IMR-90 (cell line): ENCODE measurements around the gene SLC4A11. TPM values are rescaled to one million over a fixed set of nuclear protein-coding genes. Genes with fewer than 3 reads are reported as not detected.

ENCODE experiments used
- RAD21 ChIP-seq: IDR thresholded peaks from 2 replicates; pipeline ENCODE4 v1.6.1; 2012; ENCODE audit warnings: low read length, improper control_type of control experiment
- polyA plus RNA-seq, 3 experiments: library from polyadenylated mRNA; depleted of rRNA; stranded (reverse); fragments of >200 nt; gene quantifications; 2 replicates each; pipeline ENCODE4 v1.2.3, GENCODE V29; 2012; ENCODE audit warnings: low replicate concordance in 1 of 3
- total RNA-seq: library from RNA; depleted of rRNA; stranded (reverse); fragments of >200 nt; gene quantifications from 2 replicates; pipeline ENCODE4 v1.2.3, GENCODE V29; 2012; rRNA removed

The SLC4A11 gene
- total and polyA plus RNA-seq, 2 of the 4 experiments (the other 2 are of a cell fraction), result 0.36 to 0.79 TPM

GRCh38 chr20:3177746-3178485 is 61.1 kb downstream of the SLC4A11 start (continued):
- no peak for TF ChIP-seq RAD21

Other genes with a start within 250 kb of the SLC4A11 start
- 0.18 and 0.28 TPM in 2 replicates for gene GNRH2, start 195.6 kb downstream of the SLC4A11 start, total RNA-seq
- gene GNRH2, start 195.6 kb downstream of the SLC4A11 start, polyA plus RNA-seq (2012; rRNA removed), result 0.16 and 0.21 TPM in 2 replicates
- gene MRPS26, start 193.1 kb downstream of the SLC4A11 start, total RNA-seq, result 22.2 and 24.7 TPM in 2 replicates
- 38.6 and 49.5 TPM in 2 replicates for gene MRPS26, start 193.1 kb downstream of the SLC4A11 start, polyA plus RNA-seq (2012; rRNA removed)
- not detected in 2 replicates for gene OXT, start 167.6 kb downstream of the SLC4A11 start, total RNA-seq
- not detected in 2 replicates for gene OXT, start 167.6 kb downstream of the SLC4A11 start, polyA plus RNA-seq (2012; rRNA removed)
- gene AVP, start 154.5 kb downstream of the SLC4A11 start, total RNA-seq, result not detected in 2 replicates
- not detected in 2 replicates for gene AVP, start 154.5 kb downstream of the SLC4A11 start, polyA plus RNA-seq (2012; rRNA removed)
- gene FASTKD5, start 79.3 kb downstream of the SLC4A11 start, total RNA-seq, result 18.6 and 22.8 TPM in 2 replicates
- 10.1 and 11.0 TPM in 2 replicates for gene FASTKD5, start 79.3 kb downstream of the SLC4A11 start, polyA plus RNA-seq (2012; rRNA removed)
- 3.6 and 3.8 TPM in 2 replicates for gene UBOX5, start 79.3 kb downstream of the SLC4A11 start, total RNA-seq
- 4.8 and 4.9 TPM in 2 replicates for gene UBOX5, start 79.3 kb downstream of the SLC4A11 start, polyA plus RNA-seq (2012; rRNA removed)
- gene LZTS3, start 65.6 kb downstream of the SLC4A11 start, total RNA-seq, result 1.4 TPM in 2 replicates
- 3.2 and 3.7 TPM in 2 replicates for gene LZTS3, start 65.6 kb downstream of the SLC4A11 start, polyA plus RNA-seq (2012; rRNA removed)
- gene DDRGK1, start 34.5 kb downstream of the SLC4A11 start, total RNA-seq, result 12.2 and 20.6 TPM in 2 replicates
- 29.6 and 33.1 TPM in 2 replicates for gene DDRGK1, start 34.5 kb downstream of the SLC4A11 start, polyA plus RNA-seq (2012; rRNA removed)
- gene ITPA, start 29.7 kb downstream of the SLC4A11 start, total RNA-seq, result 28.6 and 32.4 TPM in 2 replicates
- gene ITPA, start 29.7 kb downstream of the SLC4A11 start, polyA plus RNA-seq (2012; rRNA removed), result 49.0 and 52.6 TPM in 2 replicates
- gene DNAAF9, start 168.5 kb upstream of the SLC4A11 start, total RNA-seq, result 7.8 and 7.9 TPM in 2 replicates
- 6.9 and 8.2 TPM in 2 replicates for gene DNAAF9, start 168.5 kb upstream of the SLC4A11 start, polyA plus RNA-seq (2012; rRNA removed)
- gene ATRN, start 231.8 kb upstream of the SLC4A11 start, total RNA-seq, result 42.5 and 46.2 TPM in 2 replicates
- 27.8 and 32.3 TPM in 2 replicates for gene ATRN, start 231.8 kb upstream of the SLC4A11 start, polyA plus RNA-seq (2012; rRNA removed)